HG02840 (cell line): ENCODE results near the gene ZSCAN2.
A peak's percentile ranks its signal among the peaks of the same experiment; 100 is the strongest.

Experiments used
- ATAC-seq: cut with Tn5 transposase; IDR thresholded peaks from one replicate; pipeline ENCODE4 v1.9.1; 2021; ENCODE audit warnings: mild to moderate bottlenecking, moderate library complexity, moderate number of reproducible peaks; ENCODE audit not compliant: unreplicated experiment, low FRiP score

The ZSCAN2 gene

DNA sequence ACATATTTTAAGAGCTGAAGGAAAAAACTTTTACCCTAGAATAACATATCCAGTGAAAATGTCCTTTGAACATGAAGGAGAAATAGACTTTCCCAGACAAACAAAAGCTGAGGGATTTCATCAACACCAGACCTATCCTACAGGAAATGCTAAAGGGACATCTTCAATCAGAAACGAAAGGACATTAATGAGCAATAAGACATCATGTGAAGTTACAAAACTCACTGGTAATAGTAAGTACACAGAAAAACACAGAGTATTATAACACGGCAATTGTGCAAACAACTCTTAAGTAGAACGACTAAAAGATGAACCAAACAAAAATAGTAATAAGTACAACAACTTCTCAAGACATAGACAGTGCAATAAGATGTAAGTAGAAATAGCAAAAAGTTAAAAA lies 3.5 kb upstream of the ZSCAN2 start:
- ATAC-seq, result no peak

DNA sequence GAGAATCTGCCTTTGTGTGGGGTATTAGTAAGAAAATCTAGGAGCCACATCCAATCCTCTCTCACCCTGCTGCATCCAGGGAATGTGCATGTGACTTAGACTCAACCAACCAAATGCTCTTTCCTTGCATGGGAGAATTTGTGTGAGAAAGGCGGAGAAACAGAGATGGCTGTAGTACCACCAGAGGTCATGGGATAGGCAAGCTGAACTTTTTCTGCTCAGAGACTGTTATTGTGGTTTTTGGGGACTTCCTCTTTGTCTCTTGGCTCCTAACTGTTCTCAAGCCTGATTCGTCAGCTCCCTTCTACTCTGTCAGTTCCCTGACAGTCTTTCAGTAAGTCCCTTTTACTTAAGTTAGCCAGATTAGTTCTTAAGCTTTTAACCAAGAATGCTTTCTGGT lies 2.6 kb upstream of the ZSCAN2 start:
- ATAC-seq, result no peak

DNA sequence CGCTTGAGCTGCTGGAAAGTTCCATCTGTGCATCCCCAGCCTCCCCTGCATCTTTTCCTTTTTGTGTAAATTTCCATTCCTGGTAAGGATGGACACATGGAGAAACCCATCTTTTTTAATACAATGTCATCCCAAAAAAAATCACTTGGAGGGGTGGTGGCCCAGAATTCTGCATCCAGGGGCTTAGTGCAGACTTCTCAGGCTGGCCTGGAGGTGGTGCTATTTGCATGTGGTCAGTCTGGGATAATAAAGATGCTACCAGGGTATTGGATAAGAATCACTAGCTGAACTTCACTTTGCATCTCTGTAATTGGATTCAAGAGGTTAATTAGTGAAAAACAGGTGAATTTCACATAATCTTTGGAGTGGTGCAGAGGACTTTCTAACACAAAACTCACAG lies 1.8 kb upstream of the ZSCAN2 start:
- ATAC-seq, result no peak

DNA sequence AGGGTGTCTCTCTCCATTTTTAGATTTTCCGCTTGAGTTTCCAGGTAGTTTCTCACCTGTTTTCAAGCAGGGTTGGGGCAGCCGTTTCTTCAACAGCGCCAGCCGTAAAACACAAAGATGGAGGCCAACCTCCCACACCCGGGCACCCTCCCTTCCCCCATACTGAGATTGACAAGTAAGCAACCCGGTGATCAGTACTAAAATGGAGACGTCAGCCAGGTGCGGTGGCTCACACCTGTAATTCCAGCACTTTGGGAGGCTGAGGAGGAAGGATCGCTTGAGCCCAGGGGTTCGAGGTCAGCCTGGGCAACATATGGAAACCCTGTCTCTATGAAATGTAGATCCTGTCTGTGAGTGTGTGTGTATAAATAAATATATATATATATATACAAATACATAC lies 903 bp upstream of the ZSCAN2 start:
- no peak for ATAC-seq

DNA sequence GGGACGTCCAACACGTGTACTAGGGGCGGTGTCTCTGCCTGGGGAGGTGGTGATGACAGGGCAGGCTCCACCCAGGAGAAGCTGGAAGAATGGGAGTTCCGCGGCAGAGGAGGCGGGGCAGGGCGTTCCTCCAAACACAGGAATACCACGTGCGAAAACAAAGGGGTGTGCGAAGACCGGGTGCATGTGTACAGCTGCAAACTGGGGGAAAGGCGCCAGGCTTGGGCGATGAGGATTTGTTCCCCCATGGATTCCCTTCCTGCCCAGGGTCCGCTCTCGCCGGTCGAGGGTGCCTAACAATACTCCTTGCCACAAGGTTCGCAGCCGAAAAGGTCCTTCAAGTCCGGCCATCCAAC lies 500 bp upstream of the ZSCAN2 start:
- peak; percentile 19 for ATAC-seq

DNA sequence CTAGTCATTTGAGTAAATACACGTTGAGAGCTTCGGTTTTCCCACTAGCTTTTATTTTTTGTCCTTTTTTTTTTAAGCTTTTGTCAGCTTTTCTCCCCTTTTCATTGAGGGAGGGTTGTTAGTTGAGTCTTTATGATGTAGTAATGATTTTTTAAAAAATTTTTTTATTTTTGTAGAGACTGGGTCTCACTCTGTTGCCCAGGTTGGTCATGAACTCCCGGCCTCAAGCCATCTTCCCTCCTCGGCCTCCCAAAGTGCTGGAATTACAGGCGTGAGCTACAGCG lies 688 bp downstream of the ZSCAN2 start:
- ATAC-seq, result no peak

DNA sequence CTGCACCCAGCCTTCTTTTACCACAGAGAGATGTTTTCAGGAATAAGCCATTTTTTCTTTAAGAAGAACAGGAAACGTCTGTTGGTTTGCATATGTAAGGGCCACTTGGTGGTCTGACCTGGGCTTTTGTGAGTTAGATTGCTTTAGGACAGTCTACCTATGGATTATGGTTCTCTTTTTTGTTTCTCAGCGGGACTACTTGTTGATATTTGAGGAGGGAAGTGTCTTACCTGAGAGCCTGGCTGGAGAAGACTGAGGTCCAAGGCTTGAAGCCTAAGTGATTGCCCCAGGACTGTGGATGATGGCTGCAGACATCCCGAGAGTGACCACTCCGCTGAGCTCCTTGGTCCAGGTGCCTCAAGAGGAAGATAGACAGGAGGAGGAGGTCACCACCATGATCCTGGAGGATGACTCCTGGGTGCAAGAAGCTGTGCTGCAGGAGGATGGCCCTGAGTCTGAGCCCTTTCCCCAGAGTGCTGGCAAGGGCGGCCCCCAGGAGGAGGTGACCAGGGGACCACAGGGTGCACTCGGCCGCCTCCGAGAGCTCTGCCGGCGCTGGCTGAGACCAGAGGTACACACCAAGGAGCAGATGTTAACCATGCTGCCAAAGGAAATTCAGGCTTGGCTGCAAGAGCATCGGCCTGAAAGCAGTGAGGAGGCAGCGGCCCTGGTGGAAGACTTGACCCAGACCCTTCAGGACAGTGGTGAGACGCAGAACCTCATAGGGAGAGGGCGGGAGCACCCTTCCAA lies 3.0 kb downstream of the ZSCAN2 start:
- no peak for ATAC-seq

DNA sequence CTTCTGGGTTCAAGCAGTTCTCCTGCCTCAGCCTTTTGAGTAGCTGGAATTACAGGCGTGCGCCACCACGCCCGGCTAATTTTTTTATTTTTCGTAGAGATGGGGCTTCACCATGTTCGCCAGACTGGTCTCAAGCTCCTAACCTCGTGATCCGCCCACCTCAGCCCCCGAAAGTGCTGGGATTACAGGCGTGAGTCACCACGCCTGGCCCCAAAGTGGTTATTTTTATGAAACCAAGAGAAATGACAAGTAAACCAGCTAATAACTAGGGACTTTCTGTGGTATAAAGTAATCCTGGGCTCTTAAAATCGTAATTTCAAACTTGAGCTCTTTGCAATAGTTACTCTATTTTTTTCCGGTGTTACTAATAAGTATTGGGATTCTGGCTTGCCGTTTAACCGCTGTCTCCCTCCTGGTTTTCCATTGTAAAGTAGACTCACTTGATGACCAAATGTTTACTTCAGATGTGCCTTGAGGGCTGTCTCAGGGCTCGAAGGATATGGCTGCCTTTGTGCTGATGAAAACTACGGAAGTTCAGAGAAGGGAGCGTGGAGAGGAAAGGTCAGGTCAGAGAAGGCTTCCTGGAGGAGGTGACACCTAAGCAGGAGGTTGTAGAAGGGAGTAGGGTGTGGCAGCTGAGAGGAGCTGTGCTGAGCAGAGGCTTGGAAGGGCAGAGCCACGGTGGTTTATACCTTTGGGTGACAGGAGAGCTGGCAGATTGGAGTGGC lies 4.2 kb downstream of the ZSCAN2 start:
- no peak for ATAC-seq

DNA sequence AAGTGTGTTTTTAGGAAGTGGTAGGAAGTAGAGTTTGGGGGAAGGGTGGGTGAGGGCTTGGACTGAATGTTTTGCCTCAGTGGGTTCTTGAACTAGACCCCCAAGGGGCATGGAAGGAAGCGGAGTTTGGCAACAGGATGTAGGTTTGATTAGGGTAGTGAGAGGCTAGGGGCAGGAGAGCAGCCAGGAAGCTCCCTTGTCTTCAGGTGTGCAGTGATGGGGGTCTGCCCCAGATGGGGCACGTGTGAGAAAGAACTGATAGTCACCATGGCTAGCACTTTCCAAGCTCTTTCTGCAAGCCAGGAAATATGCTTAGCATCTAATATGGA lies 4.7 kb downstream of the ZSCAN2 start:
- no peak for ATAC-seq

DNA sequence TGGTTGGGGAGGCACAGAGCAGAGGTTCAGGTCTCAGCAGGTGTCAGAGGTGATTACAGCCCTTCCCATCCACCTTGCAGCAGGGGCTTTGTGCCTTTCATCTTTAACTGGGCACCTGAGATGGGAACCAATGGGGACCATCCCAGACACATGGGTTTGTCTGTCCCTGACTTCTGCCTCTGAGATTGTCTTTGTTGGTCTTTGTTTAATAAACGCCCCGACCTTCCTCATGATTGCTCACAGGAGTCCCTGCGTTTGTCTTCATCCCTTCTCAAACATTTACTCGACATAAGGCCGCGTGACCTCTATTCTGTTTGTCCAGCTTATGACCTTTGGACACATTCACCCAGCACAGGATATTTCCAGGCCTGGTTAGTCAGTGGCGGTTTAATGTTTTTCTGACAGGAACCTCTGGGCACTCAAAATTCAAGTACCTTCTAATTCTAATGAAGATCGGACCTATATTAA lies 5.9 kb downstream of the ZSCAN2 start:
- no peak for ATAC-seq

DNA sequence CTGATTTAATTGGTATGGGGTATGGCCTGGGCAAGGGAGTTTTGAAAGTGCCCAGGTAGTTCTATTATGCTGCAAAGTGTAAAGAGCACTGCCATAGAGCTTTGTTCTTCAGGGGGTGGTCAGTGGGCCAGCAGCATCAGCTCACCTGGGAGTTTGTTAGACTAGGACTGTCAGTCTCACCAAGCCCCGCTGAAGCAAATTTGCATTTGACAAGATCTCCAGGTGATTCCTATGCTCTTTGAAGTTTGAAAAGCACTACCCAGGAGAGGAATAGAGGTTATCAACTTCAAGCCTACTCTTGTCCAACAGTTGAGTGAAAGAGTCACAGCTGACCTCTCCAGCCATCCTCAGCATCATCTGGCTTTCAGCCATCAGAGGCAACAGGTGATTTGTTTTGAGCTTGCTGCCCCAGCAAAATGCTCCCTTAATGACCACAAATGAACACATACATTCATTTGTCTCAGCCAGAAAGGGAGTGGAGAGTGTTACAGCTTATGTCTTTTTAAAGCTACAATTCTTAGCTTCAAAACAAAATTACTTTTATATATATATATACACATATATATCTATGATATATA lies 8.0 kb downstream of the ZSCAN2 start:
- ATAC-seq, result no peak

DNA sequence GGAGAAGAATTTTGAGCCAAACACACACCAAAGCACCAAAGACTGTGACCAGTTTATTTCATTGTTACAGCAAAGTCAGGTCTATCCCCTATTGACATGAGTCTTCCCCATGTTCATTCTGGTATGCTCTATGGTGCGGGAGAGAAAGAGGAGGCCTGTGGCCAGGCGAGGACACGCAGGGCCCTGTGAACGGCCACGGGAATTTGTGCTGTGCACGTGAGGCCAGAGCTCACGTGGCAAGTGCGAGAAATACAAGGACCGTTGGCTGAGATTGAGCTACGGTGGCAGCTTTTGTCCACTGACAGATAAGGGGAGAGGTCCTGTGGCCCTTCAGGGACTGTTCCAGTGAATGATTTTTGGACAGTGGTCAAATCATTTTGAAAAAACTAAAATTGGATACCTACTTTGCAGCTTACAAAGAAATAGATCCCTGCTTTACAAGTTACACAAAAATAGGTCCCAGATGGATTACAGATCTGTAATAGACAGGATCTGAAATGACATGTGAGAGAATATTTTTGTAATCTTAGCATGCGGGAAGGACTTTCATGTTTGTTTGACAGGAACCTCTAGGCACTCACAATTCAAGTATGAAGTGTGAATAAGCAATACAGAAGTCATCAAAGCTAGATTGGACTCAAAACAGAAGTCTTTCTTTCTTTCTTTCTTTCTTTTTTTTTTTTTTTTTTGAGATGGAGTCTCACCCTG lies 9.2 kb downstream of the ZSCAN2 start:
- no peak for ATAC-seq

DNA sequence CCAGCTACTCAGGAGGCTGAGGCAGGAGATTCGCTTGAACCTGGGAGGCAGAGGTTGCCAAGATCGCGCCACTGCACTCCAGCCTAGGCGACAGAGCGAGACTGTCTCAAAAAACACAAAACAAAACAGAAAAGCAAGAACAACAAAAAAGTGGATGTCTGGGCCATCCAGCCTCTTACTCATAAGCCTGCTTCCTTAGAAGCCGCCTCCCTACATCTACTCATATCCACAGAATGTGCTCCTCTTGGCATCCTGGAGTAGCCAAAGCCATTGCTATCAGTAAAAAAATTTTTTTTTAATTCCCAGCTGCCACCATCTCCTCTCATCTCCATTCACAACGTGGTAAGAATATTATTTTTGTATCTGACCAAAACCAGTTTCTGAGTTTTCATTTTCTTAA lies 10.8 kb downstream of the ZSCAN2 start:
- no peak for ATAC-seq

DNA sequence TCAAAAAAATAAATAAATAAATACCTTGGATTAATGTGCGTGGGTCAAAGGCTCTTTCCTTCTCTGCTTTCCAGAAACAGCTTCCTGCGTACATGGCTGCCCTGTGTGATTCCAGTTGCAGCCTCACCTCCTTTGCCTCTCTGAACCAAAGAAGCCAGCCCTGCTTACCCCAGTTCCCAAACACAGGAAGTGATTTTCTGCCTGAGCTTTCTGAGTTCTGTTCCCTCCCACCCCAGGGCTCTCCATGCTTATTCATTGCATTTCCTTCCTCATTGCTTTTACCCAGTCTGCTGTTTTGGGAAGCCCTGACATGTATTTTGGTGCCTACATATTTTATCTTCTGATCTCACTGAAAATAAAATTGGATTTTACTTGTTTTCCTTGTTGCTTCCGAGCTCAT lies 15.4 kb downstream of the ZSCAN2 start:
- no peak for ATAC-seq

DNA sequence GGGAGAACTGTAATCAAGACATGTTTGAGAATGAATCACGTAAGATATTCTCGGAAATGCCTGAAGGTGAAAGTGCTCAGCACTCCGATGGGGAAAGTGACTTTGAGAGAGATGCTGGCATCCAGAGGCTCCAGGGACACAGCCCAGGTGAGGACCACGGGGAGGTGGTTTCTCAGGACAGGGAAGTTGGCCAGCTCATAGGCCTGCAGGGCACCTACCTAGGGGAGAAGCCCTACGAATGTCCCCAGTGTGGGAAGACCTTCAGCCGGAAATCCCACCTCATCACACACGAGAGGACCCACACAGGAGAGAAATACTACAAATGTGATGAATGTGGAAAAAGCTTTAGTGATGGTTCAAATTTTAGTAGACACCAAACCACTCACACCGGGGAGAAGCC lies 19.8 kb downstream of the ZSCAN2 start:
- ATAC-seq, result no peak

DNA sequence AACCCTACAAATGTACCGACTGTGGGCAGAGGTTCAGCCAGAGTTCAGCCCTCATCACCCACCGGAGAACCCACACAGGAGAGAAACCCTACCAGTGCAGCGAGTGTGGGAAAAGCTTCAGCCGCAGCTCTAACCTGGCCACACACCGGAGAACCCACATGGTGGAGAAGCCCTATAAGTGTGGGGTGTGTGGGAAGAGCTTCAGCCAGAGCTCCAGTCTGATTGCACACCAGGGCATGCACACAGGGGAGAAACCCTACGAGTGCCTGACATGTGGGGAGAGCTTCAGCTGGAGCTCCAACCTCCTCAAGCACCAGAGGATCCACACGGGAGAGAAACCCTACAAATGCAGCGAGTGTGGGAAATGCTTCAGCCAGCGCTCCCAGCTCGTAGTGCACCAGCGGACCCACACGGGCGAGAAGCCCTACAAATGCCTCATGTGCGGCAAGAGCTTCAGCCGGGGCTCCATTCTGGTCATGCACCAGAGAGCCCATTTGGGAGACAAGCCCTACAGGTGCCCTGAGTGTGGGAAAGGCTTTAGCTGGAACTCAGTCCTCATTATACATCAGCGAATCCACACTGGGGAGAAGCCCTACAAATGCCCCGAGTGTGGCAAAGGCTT lies 20.7 kb downstream of the ZSCAN2 start:
- ATAC-seq, result no peak

DNA sequence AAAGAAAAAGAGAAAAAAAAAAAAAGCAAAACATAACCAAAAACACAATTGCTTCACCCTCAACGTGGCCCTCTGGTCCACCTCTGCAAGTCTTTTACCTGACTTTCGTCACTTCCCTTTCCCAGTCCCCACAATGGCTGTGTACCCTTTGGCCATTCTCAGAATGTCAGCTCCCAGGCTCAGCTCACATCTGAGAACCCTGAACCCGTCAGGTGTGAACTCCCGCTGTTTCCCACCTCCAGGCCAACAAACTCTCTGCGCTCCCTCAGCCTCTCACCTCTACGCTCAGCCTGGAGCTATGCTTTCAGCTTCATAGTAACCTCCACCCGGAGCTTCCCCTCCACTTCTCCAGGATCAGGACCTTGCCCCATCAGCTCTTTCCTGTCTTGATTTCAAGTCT lies 23.6 kb downstream of the ZSCAN2 start:
- no peak for ATAC-seq

DNA sequence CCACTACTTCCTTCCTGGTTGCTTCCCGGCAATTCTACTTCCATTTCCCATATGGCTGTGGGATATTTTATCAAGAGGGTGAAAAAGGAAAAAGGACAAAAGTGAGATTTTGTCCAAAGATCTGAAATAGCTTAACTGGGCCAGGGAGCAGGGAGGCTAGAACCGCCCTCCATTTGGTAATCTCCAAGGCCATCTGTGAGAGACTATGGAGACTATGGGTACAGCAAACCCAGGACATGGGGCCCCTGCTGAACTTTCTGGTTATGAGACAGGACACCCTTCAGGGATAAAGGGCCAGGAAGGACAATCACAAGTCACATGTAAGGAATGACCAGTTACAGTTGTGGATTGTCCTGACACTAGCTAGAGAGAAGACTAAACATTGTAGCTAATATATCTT lies 24.3 kb downstream of the ZSCAN2 start:
- no peak for ATAC-seq

DNA sequence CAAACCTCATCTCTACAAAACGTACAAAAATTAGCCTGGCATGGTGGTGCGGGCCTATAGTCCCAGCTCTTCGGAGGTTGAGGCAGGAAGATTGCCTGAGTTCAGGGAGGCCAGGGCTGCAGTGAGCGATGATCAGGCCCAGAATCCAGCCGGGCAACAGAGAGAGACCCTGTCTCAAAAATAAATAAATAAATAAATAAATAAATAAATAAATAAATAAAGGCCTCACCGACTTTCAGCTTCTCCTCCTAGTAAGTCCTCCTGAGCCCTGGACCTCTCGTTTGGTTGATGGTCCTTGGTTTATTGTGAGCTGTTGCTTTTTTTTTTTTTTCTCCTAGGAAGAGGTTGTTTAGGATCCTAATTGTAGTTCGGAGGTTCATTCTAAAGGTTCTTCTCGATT lies 28.2 kb downstream of the ZSCAN2 start:
- ATAC-seq, result no peak

DNA sequence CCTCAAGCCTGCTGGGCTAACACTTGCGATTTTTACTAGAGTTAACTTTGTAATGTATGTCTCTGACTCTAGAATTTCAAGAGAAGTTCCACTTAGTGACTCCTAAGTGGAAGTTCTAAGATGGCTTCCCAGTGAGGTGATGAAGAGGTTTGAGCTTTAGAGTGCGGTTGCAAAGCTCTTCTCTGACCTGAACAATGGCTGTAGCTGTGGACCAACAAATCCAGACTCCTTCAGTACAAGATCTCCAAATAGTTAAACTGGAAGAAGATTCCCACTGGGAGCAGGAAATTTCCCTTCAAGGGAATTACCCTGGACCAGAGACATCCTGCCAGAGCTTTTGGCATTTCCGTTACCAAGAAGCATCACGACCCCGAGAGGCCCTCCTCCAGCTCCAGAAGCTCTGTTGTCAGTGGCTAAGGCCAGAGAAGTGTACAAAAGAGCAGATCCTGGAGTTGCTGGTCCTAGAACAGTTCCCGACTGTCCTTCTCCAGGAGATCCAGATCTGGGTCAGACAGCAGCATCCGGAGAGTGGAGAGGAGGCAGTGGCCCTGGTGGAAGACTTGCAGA lies 31.0 kb downstream of the ZSCAN2 start:
- ATAC-seq, result no peak
